ENCODE data around the gene MAPK14. TPM values are rescaled to one million over a fixed set of nuclear protein-coding genes. Genes with fewer than 3 reads are reported as not detected.

Gene MAPK14
- total RNA-seq, 1 donor from 2014 or later, result 41.3 TPM

DNA sequence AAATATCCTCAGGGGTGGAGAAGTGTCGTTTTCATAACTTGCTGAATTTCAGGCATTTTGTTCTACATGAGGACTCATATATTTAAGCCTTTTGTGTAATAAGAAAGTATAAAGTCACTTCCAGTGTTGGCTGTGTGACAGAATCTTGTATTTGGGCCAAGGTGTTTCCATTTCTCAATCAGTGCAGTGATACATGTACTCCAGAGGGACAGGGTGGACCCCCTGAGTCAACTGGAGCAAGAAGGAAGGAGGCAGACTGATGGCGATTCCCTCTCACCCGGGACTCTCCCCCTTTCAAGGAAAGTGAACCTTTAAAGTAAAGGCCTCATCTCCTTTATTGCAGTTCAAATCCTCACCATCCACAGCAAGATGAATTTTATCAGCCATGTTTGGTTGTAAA, 82.4 kb downstream of the MAPK14 start:
- no peaks in the 10 kb centered on the region for H3K27me3 Mint-ChIP-seq (ENCODE audit: low read depth, unreplicated experiment)
- peaks cover 26% of the 10 kb centered on the region for H3K36me3 ChIP-seq (ENCODE audit: insufficient read depth, low read length)
- peaks cover 34% of the 10 kb centered on the region for H3K36me3 Mint-ChIP-seq (ENCODE audit: low read depth, unreplicated experiment)
- H3K9me3 Mint-ChIP-seq (ENCODE audit: unreplicated experiment), result no peaks in the 10 kb centered on the region
- H3K27ac ChIP-seq (ENCODE audit: low read depth, low read length), result no peak overlapping the region
- no peaks in the 10 kb centered on the region for H4K20me1 ChIP-seq (ENCODE audit: insufficient read depth, low read length)
- H2AFZ ChIP-seq (ENCODE audit: low read depth, low read length), result no peak overlapping the region
- no peak for TF ChIP-seq EZH2 (IDR thresholded peaks at IDR 0.05; ENCODE audit: insufficient read depth, low read length)
- TF ChIP-seq, protein P1, sequence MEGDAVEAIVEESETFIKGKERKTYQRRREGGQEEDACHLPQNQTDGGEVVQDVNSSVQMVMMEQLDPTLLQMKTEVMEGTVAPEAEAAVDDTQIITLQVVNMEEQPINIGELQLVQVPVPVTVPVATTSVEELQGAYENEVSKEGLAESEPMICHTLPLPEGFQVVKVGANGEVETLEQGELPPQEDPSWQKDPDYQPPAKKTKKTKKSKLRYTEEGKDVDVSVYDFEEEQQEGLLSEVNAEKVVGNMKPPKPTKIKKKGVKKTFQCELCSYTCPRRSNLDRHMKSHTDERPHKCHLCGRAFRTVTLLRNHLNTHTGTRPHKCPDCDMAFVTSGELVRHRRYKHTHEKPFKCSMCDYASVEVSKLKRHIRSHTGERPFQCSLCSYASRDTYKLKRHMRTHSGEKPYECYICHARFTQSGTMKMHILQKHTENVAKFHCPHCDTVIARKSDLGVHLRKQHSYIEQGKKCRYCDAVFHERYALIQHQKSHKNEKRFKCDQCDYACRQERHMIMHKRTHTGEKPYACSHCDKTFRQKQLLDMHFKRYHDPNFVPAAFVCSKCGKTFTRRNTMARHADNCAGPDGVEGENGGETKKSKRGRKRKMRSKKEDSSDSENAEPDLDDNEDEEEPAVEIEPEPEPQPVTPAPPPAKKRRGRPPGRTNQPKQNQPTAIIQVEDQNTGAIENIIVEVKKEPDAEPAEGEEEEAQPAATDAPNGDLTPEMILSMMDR (IDR thresholded peaks at IDR 0.05; ENCODE audit: insufficient read depth, low read depth, low read length), result no peak
- H3K79me2 ChIP-seq (ENCODE audit: insufficient read depth, low read length), result no peaks in the 10 kb centered on the region
- H3K4me1 Mint-ChIP-seq (ENCODE audit: low read depth, unreplicated experiment), result peaks cover 8% of the 10 kb centered on the region
- DNase-seq (ENCODE audit: low read depth) (no peak), FAIRE-seq (no peak)
- no peak overlapping the region for H3K4me3 ChIP-seq (ENCODE audit: insufficient read depth, low read depth, low read length)
- no peak overlapping the region for H3K9ac ChIP-seq (ENCODE audit: low read length)
- no peak overlapping the region for H3K4me3 Mint-ChIP-seq (ENCODE audit: unreplicated experiment)
- H3K27me3 ChIP-seq (ENCODE audit: insufficient read depth, low read length), result no peaks in the 10 kb centered on the region
- H3K4me2 ChIP-seq (ENCODE audit: low read length), result no peak overlapping the region
- no peak overlapping the region for H3K27ac Mint-ChIP-seq (ENCODE audit: unreplicated experiment)
- H3K4me1 ChIP-seq (ENCODE audit: insufficient read depth, low read length), result no peaks in the 10 kb centered on the region
- no peaks in the 10 kb centered on the region for H3K9me3 ChIP-seq (ENCODE audit: insufficient read depth, low read depth, low read length)

DNA sequence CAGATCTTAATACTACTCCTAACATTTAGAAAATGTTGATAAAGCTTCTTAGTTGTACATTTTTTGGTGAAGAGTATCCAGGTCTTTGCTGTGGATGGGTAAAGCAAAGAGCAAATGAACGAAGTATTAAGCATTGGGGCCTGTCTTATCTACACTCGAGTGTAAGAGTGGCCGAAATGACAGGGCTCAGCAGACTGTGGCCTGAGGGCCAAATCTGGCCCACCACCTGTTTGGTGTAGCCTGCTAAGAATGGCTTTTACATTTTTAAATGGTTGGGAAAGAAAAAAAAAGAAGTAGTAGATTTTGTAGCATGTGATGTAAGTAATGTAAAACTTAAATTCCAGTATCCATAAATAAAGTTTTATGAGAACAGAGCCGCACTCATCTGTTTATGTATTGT, 83.3 kb downstream of the MAPK14 start:
- Mint-ChIP-seq H3K27ac (ENCODE audit: unreplicated experiment) (no peak overlapping the region), H3K27me3 (ENCODE audit: low read depth, unreplicated experiment) (no peaks in the 10 kb centered on the region), H3K9me3 (ENCODE audit: unreplicated experiment) (no peaks in the 10 kb centered on the region), H3K36me3 (ENCODE audit: low read depth, unreplicated experiment) (peaks cover 32% of the 10 kb centered on the region), H3K4me3 (ENCODE audit: unreplicated experiment) (no peak overlapping the region), H3K4me1 (ENCODE audit: low read depth, unreplicated experiment) (peaks cover 8% of the 10 kb centered on the region)
- H3K27me3 ChIP-seq (ENCODE audit: insufficient read depth, low read length), result no peaks in the 10 kb centered on the region
- H3K36me3 ChIP-seq (ENCODE audit: insufficient read depth, low read length), result peaks cover 26% of the 10 kb centered on the region
- FAIRE-seq (no peak), DNase-seq (ENCODE audit: low read depth) (no peak)
- no peaks in the 10 kb centered on the region for H3K9me3 ChIP-seq (ENCODE audit: insufficient read depth, low read depth, low read length)
- no peaks in the 10 kb centered on the region for H4K20me1 ChIP-seq (ENCODE audit: insufficient read depth, low read length)
- no peak overlapping the region for H3K4me3 ChIP-seq (ENCODE audit: insufficient read depth, low read depth, low read length)
- H3K79me2 ChIP-seq (ENCODE audit: insufficient read depth, low read length), result no peaks in the 10 kb centered on the region
- no peak overlapping the region for H3K27ac ChIP-seq (ENCODE audit: low read depth, low read length)
- TF ChIP-seq, protein P1 (IDR thresholded peaks at IDR 0.05; ENCODE audit: insufficient read depth, low read depth, low read length), result no peak
- TF ChIP-seq EZH2 (IDR thresholded peaks at IDR 0.05; ENCODE audit: insufficient read depth, low read length), result no peak
- H3K4me2 ChIP-seq (ENCODE audit: low read length), result no peak overlapping the region
- H3K4me1 ChIP-seq (ENCODE audit: insufficient read depth, low read length), result no peaks in the 10 kb centered on the region
- no peak overlapping the region for H2AFZ ChIP-seq (ENCODE audit: low read depth, low read length)
- H3K9ac ChIP-seq (ENCODE audit: low read length), result no peak overlapping the region

- Histone ChIP-seq H4K20me1 (ENCODE audit: insufficient read depth, low read length) (no peaks in the 10 kb centered on the region), H3K27ac (ENCODE audit: low read depth, low read length) (no peak overlapping the region), H2AFZ (ENCODE audit: low read depth, low read length) (no peak overlapping the region), H3K4me1 (ENCODE audit: insufficient read depth, low read length) (no peaks in the 10 kb centered on the region), H3K4me3 (ENCODE audit: insufficient read depth, low read depth, low read length) (no peak overlapping the region), H3K9me3 (ENCODE audit: insufficient read depth, low read depth, low read length) (no peaks in the 10 kb centered on the region), H3K36me3 (ENCODE audit: insufficient read depth, low read length) (peaks cover 26% of the 10 kb centered on the region), H3K79me2 (ENCODE audit: insufficient read depth, low read length) (no peaks in the 10 kb centered on the region), H3K4me2 (ENCODE audit: low read length) (no peak overlapping the region), H3K9ac (ENCODE audit: low read length) (no peak overlapping the region), H3K27me3 (ENCODE audit: insufficient read depth, low read length) (no peaks in the 10 kb centered on the region)
- H3K9me3 Mint-ChIP-seq (ENCODE audit: unreplicated experiment), result no peaks in the 10 kb centered on the region
- no peak for TF ChIP-seq EZH2 (IDR thresholded peaks at IDR 0.05; ENCODE audit: insufficient read depth, low read length)
- TF ChIP-seq, protein P1 (IDR thresholded peaks at IDR 0.05; ENCODE audit: insufficient read depth, low read depth, low read length), result no peak
- H3K4me1 Mint-ChIP-seq (ENCODE audit: low read depth, unreplicated experiment), result peaks cover 8% of the 10 kb centered on the region
- no peak overlapping the region for H3K4me3 Mint-ChIP-seq (ENCODE audit: unreplicated experiment)
- peaks cover 32% of the 10 kb centered on the region for H3K36me3 Mint-ChIP-seq (ENCODE audit: low read depth, unreplicated experiment)
- DNase-seq (ENCODE audit: low read depth) (no peak), FAIRE-seq (no peak)
- H3K27ac Mint-ChIP-seq (ENCODE audit: unreplicated experiment), result peak overlapping the region; percentile 34
- no peaks in the 10 kb centered on the region for H3K27me3 Mint-ChIP-seq (ENCODE audit: low read depth, unreplicated experiment)
Observed at GRCh38 chr6:36111526-36111925, 83.9 kb downstream of the MAPK14 start.
